ENCODE results near the gene PTPN14. TPM values are rescaled to one million over a fixed set of nuclear protein-coding genes. Genes with fewer than 3 reads are reported as not detected.
A peak's percentile ranks its signal among the peaks of the same experiment; 100 is the strongest.

PTPN14 gene
- total RNA-seq, 6 donors from 2014 or later, result 15.4 to 42.9 (median 27.0) TPM

DNA sequence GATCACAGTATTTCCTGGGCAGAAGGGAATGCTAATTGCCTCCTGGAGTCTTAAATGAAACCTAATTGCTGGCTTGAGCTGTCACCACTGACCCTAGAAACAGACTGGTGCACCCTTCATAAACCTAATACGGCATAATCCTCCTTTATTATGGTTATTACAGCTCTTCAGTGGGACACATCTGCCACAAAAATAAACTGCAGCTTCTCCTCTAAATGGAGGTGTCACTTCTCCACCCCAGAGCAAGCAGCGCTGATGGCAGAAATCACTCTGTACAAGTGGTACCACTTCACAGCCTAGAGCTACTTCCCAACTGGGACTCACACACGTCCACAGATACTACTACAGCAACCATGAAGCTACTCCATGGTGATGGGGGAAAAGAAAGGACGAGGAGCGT lies 11.1 kb downstream of the PTPN14 start:
- WGBS, 2 donors, result 81 to 86% methylated on average over 5 of the region's 5 CpGs

GRCh38 chr1:214538496-214538895 lies 12.9 kb downstream of the PTPN14 start:
- Histone ChIP-seq H3K27ac (no peak overlapping the region), H3K27me3 (no peaks in the 10 kb centered on the region), H3K4me1 (peaks cover 8 to 27% (median 14%) of the 10 kb centered on the region in 4 donors), H3K9me3 (no peaks in the 10 kb centered on the region), H3K4me3 (no peak overlapping the region), H3K36me3 (no peaks in the 10 kb centered on the region)
- WGBS, 2 donors, result 45 to 48% methylated on average over 3 of the region's 3 CpGs
- ATAC-seq (ENCODE audit: low FRiP score in 2 of 2) (no peak), DNase-seq (no peak)
- TF ChIP-seq CTCF (IDR thresholded peaks at IDR 0.05) (no peak), POLR2AphosphoS5 (IDR thresholded peaks at IDR 0.05) (no peak), POLR2A (IDR thresholded peaks at IDR 0.05) (no peak), EP300 (IDR thresholded peaks at IDR 0.05) (no peak)

More for the DNA sequence above, 11.1 kb downstream of the PTPN14 start:
- H3K27me3 ChIP-seq, result no peaks in the 10 kb centered on the region
- no peaks in the 10 kb centered on the region for H3K9me3 ChIP-seq
- DNase-seq (no peak), ATAC-seq (ENCODE audit: low FRiP score in 2 of 2) (no peak)
- H3K27ac ChIP-seq, result no peak overlapping the region
- TF ChIP-seq EP300 (IDR thresholded peaks at IDR 0.05), result no peak
- no peak for TF ChIP-seq POLR2A (IDR thresholded peaks at IDR 0.05)
- TF ChIP-seq POLR2AphosphoS5 (IDR thresholded peaks at IDR 0.05), result no peak
- no peak for TF ChIP-seq CTCF (IDR thresholded peaks at IDR 0.05)
- no peak overlapping the region for H3K4me3 ChIP-seq
- peaks cover 8 to 27% (median 14%) of the 10 kb centered on the region in 4 donors for H3K4me1 ChIP-seq
- no peaks in the 10 kb centered on the region for H3K36me3 ChIP-seq

DNA sequence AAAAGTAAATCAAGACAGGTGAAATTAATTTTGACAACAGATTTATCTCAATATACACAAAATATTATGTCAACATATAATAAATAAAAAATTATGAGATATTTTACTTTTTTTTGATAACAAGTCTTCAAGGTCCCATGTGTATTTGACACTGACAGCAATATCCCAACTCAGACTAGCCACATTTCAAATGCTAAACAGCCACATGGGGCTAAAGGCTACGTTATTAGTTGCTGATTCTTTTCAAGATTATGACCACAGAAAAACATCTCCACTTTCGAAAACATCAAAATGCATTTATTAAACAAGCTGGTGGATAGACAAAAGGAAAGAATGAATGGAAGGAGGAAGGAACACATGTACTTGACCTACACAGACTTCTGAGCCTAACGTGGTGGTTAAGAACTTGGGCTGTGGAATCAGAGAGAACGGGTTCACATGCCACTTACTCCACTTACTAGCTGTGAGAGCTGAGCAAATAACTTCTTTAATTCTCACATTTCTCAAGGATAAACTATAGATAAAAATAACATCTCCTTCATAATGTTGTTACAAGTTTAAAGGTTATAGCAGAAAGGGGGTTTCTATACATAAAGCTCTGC lies 13.4 kb downstream of the PTPN14 start:
- Histone ChIP-seq H3K27ac (no peak overlapping the region), H3K27me3 (no peaks in the 10 kb centered on the region), H3K9me3 (no peaks in the 10 kb centered on the region), H3K36me3 (peaks cover 0 to under 1% (median 0%) of the 10 kb centered on the region in 4 donors), H3K4me3 (no peak overlapping the region), H3K4me1 (peaks cover 8 to 27% (median 14%) of the 10 kb centered on the region in 4 donors)
- TF ChIP-seq POLR2AphosphoS5 (IDR thresholded peaks at IDR 0.05) (no peak), EP300 (IDR thresholded peaks at IDR 0.05) (no peak), POLR2A (IDR thresholded peaks at IDR 0.05) (no peak), CTCF (IDR thresholded peaks at IDR 0.05) (no peak)
- DNase-seq (no peak), ATAC-seq (ENCODE audit: low FRiP score in 2 of 2) (no peak)
- WGBS, 2 donors, result 63 to 65% methylated on average over 4 of the region's 4 CpGs

DNA sequence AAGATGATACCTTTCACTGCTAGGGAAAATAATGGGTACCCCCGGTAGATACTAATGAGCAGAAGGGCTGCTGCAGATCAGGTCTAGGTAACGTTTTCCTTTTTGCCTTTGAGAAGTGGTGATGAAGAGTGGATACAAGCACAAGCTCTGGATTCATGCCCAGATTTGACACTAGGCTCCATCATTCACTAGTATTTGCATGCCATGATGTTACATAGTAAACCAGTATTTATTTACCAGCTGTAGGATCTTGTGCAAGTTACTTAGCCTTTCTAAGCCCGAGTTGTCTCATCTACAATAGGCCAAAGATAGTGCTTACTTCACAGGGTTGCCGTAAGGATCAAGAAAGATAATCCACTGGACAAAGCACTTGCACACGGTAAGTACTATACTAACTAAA lies 14.2 kb downstream of the PTPN14 start:
- ATAC-seq (ENCODE audit: low FRiP score in 2 of 2) (no peak), DNase-seq (no peak)
- Histone ChIP-seq H3K27me3 (no peaks in the 10 kb centered on the region), H3K27ac (no peak overlapping the region), H3K4me3 (no peak overlapping the region), H3K36me3 (peaks cover 0 to 8% (median 0%) of the 10 kb centered on the region in 4 donors), H3K4me1 (peaks cover 8 to 21% (median 12%) of the 10 kb centered on the region in 4 donors), H3K9me3 (no peaks in the 10 kb centered on the region)
- WGBS, 2 donors, result 60 to 69% methylated on average over 5 of the region's 5 CpGs
- no peak for TF ChIP-seq EP300 (IDR thresholded peaks at IDR 0.05)
- TF ChIP-seq POLR2A (IDR thresholded peaks at IDR 0.05), result no peak
- no peak for TF ChIP-seq POLR2AphosphoS5 (IDR thresholded peaks at IDR 0.05)
- TF ChIP-seq CTCF (IDR thresholded peaks at IDR 0.05), result no peak

DNA sequence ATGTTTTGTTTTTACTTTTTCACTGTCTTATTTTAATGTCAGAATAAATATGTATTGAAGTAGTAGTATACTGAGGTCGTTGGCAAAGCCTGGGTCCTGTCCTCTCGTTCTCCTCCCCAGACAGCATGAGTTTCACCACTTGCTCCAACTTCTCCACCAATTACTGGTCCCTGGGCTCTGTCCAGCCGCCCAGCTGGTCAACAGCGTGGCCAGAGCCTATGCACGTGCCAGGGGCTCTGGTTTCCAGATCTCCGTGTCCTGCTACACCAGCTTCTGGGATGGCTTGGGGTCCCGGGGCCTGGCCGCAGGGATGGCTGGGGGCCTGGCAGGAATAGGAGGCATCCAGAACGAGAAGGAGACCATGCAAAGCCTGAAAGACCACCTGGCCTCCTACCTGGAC lies 19.3 kb downstream of the PTPN14 start:
- TF ChIP-seq CTCF (IDR thresholded peaks at IDR 0.05) (no peak), EP300 (IDR thresholded peaks at IDR 0.05) (no peak), POLR2AphosphoS5 (IDR thresholded peaks at IDR 0.05) (no peak), POLR2A (IDR thresholded peaks at IDR 0.05) (no peak)
- Histone ChIP-seq H3K9me3 (no peaks in the 10 kb centered on the region), H3K27me3 (no peaks in the 10 kb centered on the region), H3K27ac (no peak overlapping the region), H3K4me1 (peaks cover 0 to 5% (median 3%) of the 10 kb centered on the region in 4 donors), H3K36me3 (peaks cover 0 to 9% (median 0%) of the 10 kb centered on the region in 4 donors), H3K4me3 (no peak overlapping the region)
- DNase-seq, result peak in 1 of 2 donors; percentile 66
- WGBS, 2 donors, result 83 to 89% methylated on average over 8 to 9 of the region's 9 CpGs
- no peak for ATAC-seq (ENCODE audit: low FRiP score in 2 of 2)

Data from upper lobe of left lung (tissue), 6 donors.